Rectal smooth muscle tissue (tissue), 1 donor: Measurements from ENCODE around the gene AZU1.

Experiments used
- H3K27ac ChIP-seq: one replicate; pipeline ENCODE4 v1.7.0; 2013; ENCODE audit warnings: low read depth, low read length, inconsistent platforms
- H3K27me3 ChIP-seq: one replicate; pipeline ENCODE4 v1.7.0; 2013; ENCODE audit warnings: low read length; ENCODE audit not compliant: control insufficient read depth, insufficient read depth
- H3K36me3 ChIP-seq: one replicate; pipeline ENCODE4 v1.7.0; 2013; ENCODE audit warnings: low read length; ENCODE audit not compliant: control insufficient read depth, insufficient read depth
- H3K4me1 ChIP-seq: one replicate; pipeline ENCODE4 v1.7.0; 2013; ENCODE audit warnings: low read length; ENCODE audit not compliant: control insufficient read depth, insufficient read depth
- H3K4me3 ChIP-seq: one replicate; pipeline ENCODE4 v1.7.0; 2013; ENCODE audit warnings: low read length
- H3K9ac ChIP-seq: one replicate; pipeline ENCODE4 v1.7.0; 2013; ENCODE audit warnings: low read length

Gene AZU1

GRCh38 chr19:827710-828321, at the start of gene AZU1:
TSS of gene AZU1 (plus strand) at chr19:827837. CDS start at chr19:827847, 10 bp downstream.
- peaks cover 17% of the 10 kb centered on the region for H3K27me3 ChIP-seq
- no peak within 1 kb of the TSS for H3K4me3 ChIP-seq
- H3K36me3 ChIP-seq = no peaks in the 10 kb centered on the region
- no peaks in the 10 kb centered on the region for H3K4me1 ChIP-seq
- no peak within 1 kb of the TSS for H3K27ac ChIP-seq
- no peak within 1 kb of the TSS for H3K9ac ChIP-seq

- Histone ChIP-seq H3K4me3 (no peak overlapping the region), H3K4me1 (no peaks in the 10 kb centered on the region), H3K9ac (no peak overlapping the region)
Measured at GRCh38 chr19:778910-779653, 48.6 kb upstream of the AZU1 start.

DNA sequence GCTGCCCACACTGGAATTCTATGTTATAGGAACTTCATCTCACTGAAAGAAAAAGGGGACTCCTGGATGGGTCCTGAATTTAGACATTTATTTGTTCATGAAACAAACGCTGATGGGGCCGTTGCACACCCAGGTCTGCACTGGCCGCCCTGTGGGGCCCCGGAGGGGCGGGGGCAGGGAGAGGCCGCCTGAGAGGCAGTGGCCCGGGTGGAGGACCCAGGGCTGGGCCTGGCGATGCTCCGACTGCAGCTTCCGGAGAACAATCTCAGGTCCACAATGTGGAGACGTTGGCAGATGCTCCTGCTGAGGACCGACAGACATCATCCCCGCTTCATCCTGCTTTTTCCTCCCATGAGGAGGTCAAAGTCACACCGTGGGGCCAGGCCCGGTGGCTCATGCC, 46.7 kb upstream of the AZU1 start:
- Histone ChIP-seq H3K4me1 (no peaks in the 10 kb centered on the region), H3K27me3 (no peaks in the 10 kb centered on the region), H3K9ac (no peak overlapping the region), H3K4me3 (no peak overlapping the region), H3K36me3 (no peaks in the 10 kb centered on the region), H3K27ac (no peak overlapping the region)

More at GRCh38 chr19:778910-779653, 48.6 kb upstream of the AZU1 start:
- no peaks in the 10 kb centered on the region for H3K27me3 ChIP-seq
- no peak overlapping the region for H3K27ac ChIP-seq
- H3K36me3 ChIP-seq = no peaks in the 10 kb centered on the region

GRCh38 chr19:781800-782184, 45.8 kb upstream of the AZU1 start:
- no peak overlapping the region for H3K4me3 ChIP-seq
- H3K27me3 ChIP-seq = no peaks in the 10 kb centered on the region
- no peaks in the 10 kb centered on the region for H3K4me1 ChIP-seq
- H3K36me3 ChIP-seq = no peaks in the 10 kb centered on the region
- no peak overlapping the region for H3K9ac ChIP-seq
- no peak overlapping the region for H3K27ac ChIP-seq

DNA sequence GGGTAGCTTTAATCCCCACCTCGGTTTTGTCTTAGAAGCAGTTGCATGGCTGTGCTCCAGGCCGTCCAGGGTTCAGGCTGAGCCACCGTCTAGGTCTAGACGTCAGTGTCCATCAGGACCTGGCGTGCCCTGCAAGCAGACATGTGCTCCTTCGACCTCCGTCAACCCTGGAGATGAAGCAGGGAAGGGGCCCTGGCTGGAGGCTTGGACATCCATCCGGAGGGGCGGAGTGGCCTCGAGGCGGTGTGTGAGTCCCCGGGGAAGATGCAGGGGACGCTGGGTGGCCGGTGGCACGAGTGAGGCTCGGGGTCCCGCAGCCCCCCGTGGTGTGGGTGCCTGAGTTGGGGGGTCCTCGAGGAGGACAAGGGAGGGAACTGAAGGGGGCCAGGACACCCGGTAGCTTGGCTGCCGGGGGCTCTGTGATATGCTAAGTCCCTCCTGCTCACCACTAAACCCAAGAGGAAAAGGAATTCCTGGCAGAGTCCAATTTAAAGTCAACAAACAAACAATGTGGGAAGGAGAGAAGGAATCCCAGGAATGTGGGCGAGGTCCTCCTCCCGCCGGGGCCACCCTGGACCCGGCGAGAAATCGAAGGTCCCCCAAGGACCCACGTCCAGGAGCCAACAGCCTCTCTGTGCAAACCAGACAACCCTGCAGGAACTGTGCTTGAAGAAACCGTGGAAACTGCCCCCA, 45.3 kb upstream of the AZU1 start:
- Histone ChIP-seq H3K27ac (no peak overlapping the region), H3K4me1 (no peaks in the 10 kb centered on the region), H3K9ac (no peak overlapping the region), H3K4me3 (no peak overlapping the region), H3K36me3 (no peaks in the 10 kb centered on the region), H3K27me3 (no peaks in the 10 kb centered on the region)

GRCh38 chr19:782878-783668, 44.6 kb upstream of the AZU1 start:
- no peaks in the 10 kb centered on the region for H3K27me3 ChIP-seq
- no peak overlapping the region for H3K4me3 ChIP-seq
- no peak overlapping the region for H3K27ac ChIP-seq
- H3K4me1 ChIP-seq = no peaks in the 10 kb centered on the region
- H3K36me3 ChIP-seq = no peaks in the 10 kb centered on the region
- H3K9ac ChIP-seq = no peak overlapping the region

DNA sequence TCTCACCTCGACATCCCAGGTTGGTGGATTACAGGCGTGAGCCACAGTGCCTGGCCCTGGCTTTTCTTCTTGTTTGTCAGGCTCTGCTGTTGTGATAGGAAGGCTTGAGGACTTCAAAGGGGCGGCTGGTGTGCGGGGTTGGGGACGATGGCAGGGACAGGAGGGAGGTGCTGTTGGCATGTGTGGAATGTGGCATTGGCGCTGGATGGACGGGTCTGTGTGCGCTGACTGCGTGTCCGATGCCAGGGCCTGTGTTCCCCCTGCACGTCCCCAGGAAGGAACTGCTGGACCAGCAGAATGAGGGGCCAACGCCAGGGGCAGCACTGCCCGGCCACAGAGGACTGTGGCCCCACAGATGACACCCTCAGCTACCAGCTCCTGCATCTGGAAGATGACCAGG, 43.1 kb upstream of the AZU1 start:
- Histone ChIP-seq H3K27ac (no peak overlapping the region), H3K9ac (no peak overlapping the region), H3K4me3 (no peak overlapping the region), H3K4me1 (no peaks in the 10 kb centered on the region), H3K36me3 (no peaks in the 10 kb centered on the region), H3K27me3 (no peaks in the 10 kb centered on the region)

- no peaks in the 10 kb centered on the region for H3K27me3 ChIP-seq
- no peak overlapping the region for H3K27ac ChIP-seq
- H3K36me3 ChIP-seq = no peaks in the 10 kb centered on the region
- H3K4me1 ChIP-seq = no peaks in the 10 kb centered on the region
- H3K9ac ChIP-seq = no peak overlapping the region
- no peak overlapping the region for H3K4me3 ChIP-seq
Measured at GRCh38 chr19:787536-787935, 40.1 kb upstream of the AZU1 start.

DNA sequence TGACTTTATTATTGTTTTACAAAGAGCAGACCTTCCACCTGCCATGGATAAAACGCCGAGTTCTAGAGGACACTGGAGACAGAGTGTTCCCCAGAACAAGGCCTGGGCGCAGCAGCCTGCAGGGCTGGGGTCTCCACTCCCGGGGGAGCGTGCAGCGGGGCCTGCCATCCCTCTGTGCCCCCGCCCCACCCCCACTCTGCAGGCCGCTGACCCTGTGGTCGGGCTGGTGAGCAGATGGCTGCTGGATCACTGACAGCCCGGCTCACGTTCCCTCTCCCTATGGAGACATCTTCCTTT, 39.0 kb upstream of the AZU1 start:
- H3K27ac ChIP-seq = no peak overlapping the region
- no peak overlapping the region for H3K9ac ChIP-seq
- H3K36me3 ChIP-seq = no peaks in the 10 kb centered on the region
- no peaks in the 10 kb centered on the region for H3K4me1 ChIP-seq
- H3K4me3 ChIP-seq = no peak overlapping the region
- no peaks in the 10 kb centered on the region for H3K27me3 ChIP-seq

GRCh38 chr19:788983-789700, 38.5 kb upstream of the AZU1 start:
- Histone ChIP-seq H3K4me3 (no peak overlapping the region), H3K27me3 (no peaks in the 10 kb centered on the region), H3K36me3 (no peaks in the 10 kb centered on the region), H3K27ac (no peak overlapping the region), H3K4me1 (no peaks in the 10 kb centered on the region), H3K9ac (no peak overlapping the region)

GRCh38 chr19:789701-790060, 38.0 kb upstream of the AZU1 start:
- Histone ChIP-seq H3K4me1 (no peaks in the 10 kb centered on the region), H3K27me3 (no peaks in the 10 kb centered on the region), H3K4me3 (no peak overlapping the region), H3K27ac (no peak overlapping the region), H3K36me3 (no peaks in the 10 kb centered on the region), H3K9ac (no peak overlapping the region)

GRCh38 chr19:791007-791566, 36.5 kb upstream of the AZU1 start:
- Histone ChIP-seq H3K4me1 (no peaks in the 10 kb centered on the region), H3K27me3 (no peaks in the 10 kb centered on the region), H3K9ac (no peak overlapping the region), H3K36me3 (no peaks in the 10 kb centered on the region), H3K4me3 (no peak overlapping the region), H3K27ac (no peak overlapping the region)
